Measurements from ENCODE around the gene PARM1.

GRCh38 chr4:74896595-74896994, 36.3 kb upstream of the PARM1 start:
- TF ChIP-seq, protein P1, sequence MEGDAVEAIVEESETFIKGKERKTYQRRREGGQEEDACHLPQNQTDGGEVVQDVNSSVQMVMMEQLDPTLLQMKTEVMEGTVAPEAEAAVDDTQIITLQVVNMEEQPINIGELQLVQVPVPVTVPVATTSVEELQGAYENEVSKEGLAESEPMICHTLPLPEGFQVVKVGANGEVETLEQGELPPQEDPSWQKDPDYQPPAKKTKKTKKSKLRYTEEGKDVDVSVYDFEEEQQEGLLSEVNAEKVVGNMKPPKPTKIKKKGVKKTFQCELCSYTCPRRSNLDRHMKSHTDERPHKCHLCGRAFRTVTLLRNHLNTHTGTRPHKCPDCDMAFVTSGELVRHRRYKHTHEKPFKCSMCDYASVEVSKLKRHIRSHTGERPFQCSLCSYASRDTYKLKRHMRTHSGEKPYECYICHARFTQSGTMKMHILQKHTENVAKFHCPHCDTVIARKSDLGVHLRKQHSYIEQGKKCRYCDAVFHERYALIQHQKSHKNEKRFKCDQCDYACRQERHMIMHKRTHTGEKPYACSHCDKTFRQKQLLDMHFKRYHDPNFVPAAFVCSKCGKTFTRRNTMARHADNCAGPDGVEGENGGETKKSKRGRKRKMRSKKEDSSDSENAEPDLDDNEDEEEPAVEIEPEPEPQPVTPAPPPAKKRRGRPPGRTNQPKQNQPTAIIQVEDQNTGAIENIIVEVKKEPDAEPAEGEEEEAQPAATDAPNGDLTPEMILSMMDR (IDR thresholded peaks at IDR 0.05): no peak
- no peak for TF ChIP-seq JUND (IDR thresholded peaks at IDR 0.05)
- no peak for TF ChIP-seq TCF12 (IDR thresholded peaks at IDR 0.05)
- no peak for TF ChIP-seq FOSL2 (IDR thresholded peaks at IDR 0.05; ENCODE audit: borderline replicate concordance, low read depth)
- TF ChIP-seq POLR2AphosphoS5 (IDR thresholded peaks at IDR 0.05; ENCODE audit: low read depth, low read length): no peak
- TF ChIP-seq REST (IDR thresholded peaks at IDR 0.05; ENCODE audit: low read depth, low read length): no peak
- no peak for TF ChIP-seq TAF1 (IDR thresholded peaks at IDR 0.05; ENCODE audit: borderline replicate concordance, low read depth, low read length)
- no peak for TF ChIP-seq RCOR1 (IDR thresholded peaks at IDR 0.05; ENCODE audit: low read length)
- TF ChIP-seq EZH2phosphoT487 (IDR thresholded peaks at IDR 0.05; ENCODE audit: borderline replicate concordance, low read depth): no peak
- TF ChIP-seq RAD21 (IDR thresholded peaks at IDR 0.05; ENCODE audit: low read length): no peak
- TF ChIP-seq EP300 (IDR thresholded peaks at IDR 0.05; ENCODE audit: borderline replicate concordance in 1 of 2, low read depth in 1 of 2, low read length in 1 of 2): no peak
- TF ChIP-seq USF2 (IDR thresholded peaks at IDR 0.05; ENCODE audit: borderline replicate concordance, low read depth, low read length): no peak
- TF ChIP-seq FOXJ3 (CRISPR knock-in tag; IDR thresholded peaks at IDR 0.05): no peak
